Smooth muscle cell (in vitro differentiated cells): ENCODE data around the gene ENOSF1. TPM values are rescaled to one million over a fixed set of nuclear protein-coding genes. Genes with fewer than 3 reads are reported as not detected.

Source experiments
- DNase-seq: peaks from one replicate; lab custom pipeline; 2025; ENCODE audit not compliant: unreplicated experiment; lab: John Stamatoyannopoulos, UW
- H2AFZ ChIP-seq: fragments of 200-600 bp; sonication (generic); 2 replicates; pipeline ENCODE4 v1.6.0; 2016; ENCODE audit warnings: antibody characterized with exemption, low read depth, mild to moderate bottlenecking
- H3F3A ChIP-seq: fragments of 200-600 bp; sonication (generic); 2 replicates; pipeline ENCODE4 v1.6.0; 2017; ENCODE audit warnings: antibody characterized with exemption, low read depth
- H3K27ac ChIP-seq: fragments of 200-600 bp; sonication (generic); 2 replicates; pipeline ENCODE4 v1.5.1; 2016; ENCODE audit warnings: low read depth, mild to moderate bottlenecking
- H3K27me3 ChIP-seq: fragments of 200-600 bp; sonication (generic); 2 replicates; pipeline ENCODE4 v1.6.1; 2016; ENCODE audit warnings: low read depth, mild to moderate bottlenecking
- H3K36me3 ChIP-seq: fragments of 200-600 bp; sonication (generic); 2 replicates; pipeline ENCODE4 v1.5.1; 2016; ENCODE audit warnings: low read depth
- H3K4me1 ChIP-seq: fragments of 200-600 bp; sonication (generic); 2 replicates; pipeline ENCODE4 v1.5.1; 2016; ENCODE audit warnings: low read depth
- H3K4me2 ChIP-seq: fragments of 200-600 bp; sonication (generic); 2 replicates; pipeline ENCODE4 v1.6.0; 2016; ENCODE audit warnings: mild to moderate bottlenecking
- H3K4me3 ChIP-seq: fragments of 200-600 bp; sonication (generic); 2 replicates; pipeline ENCODE4 v1.5.1; 2016; ENCODE audit warnings: mild to moderate bottlenecking
- H3K79me2 ChIP-seq: fragments of 200-600 bp; sonication (generic); 2 replicates; pipeline ENCODE4 v1.6.0; 2016; ENCODE audit warnings: low read depth, mild to moderate bottlenecking
- H3K9ac ChIP-seq: fragments of 200-600 bp; sonication (generic); 2 replicates; pipeline ENCODE4 v1.6.0; 2016; ENCODE audit warnings: low read depth
- H3K9me3 ChIP-seq: fragments of 200-600 bp; sonication (generic); replicated peaks from 2 replicates; pipeline ENCODE4 v1.5.1; 2016; ENCODE audit warnings: low read depth
- H4K20me1 ChIP-seq: fragments of 200-600 bp; sonication (generic); 2 replicates; pipeline ENCODE4 v1.6.0; 2016; ENCODE audit warnings: low read depth
- WGBS: methylation state at CpG from one replicate; pipeline ENCODE4 v1.1.7; 2016; ENCODE audit warnings: low lambda C conversion rate; 5-methylcytosine and 5-hydroxymethylcytosine counted together
- polyA plus RNA-seq: library from polyadenylated mRNA; unstranded; fragments of >200 nt; fragmentation: Nextera tagmentation; extraction: Ambion mirVana; gene quantifications from 2 replicates; pipeline ENCODE4 v1.2.1, GENCODE V29; 2016
- total RNA-seq: library from RNA; depleted of rRNA; stranded (reverse); fragments of >200 nt; gene quantifications from 2 replicates; pipeline ENCODE4 v1.2.3, GENCODE V29; 2014
- TF ChIP-seq, protein P1 (sequence below): fragments of 200-600 bp; sonication (generic); IDR thresholded peaks from 2 replicates; pipeline ENCODE4 v1.5.1; 2017; ENCODE audit warnings: borderline replicate concordance, mild to moderate bottlenecking, antibody characterized with exemption; ENCODE audit not compliant: insufficient read depth, poor library complexity, severe bottlenecking

ENOSF1 gene
- total and polyA plus RNA-seq, 2 experiments from 2014 or later: 6.6 to 12.4 TPM

DNA sequence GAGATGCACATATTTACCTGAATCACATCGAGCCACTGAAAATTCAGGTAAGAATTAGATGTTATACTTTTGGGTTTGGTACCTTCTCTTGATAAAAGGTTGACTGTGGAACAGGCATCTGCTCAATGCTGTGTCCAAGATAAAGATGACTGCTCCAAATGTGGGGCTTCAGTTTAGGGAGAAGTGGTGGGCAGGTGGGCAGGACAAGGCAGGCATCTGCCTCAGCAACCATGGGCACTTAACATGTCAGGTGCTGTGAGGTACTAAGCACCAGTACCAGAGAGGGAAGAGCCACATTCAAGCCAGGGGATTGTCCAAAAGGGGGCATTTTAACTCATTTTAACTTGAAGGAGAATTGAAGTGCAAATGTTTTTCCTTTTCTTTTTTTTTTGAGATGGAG is 41.0 kb downstream of the ENOSF1 start:
- Histone ChIP-seq H3K79me2 (no peaks in the 10 kb centered on the region), H4K20me1 (no peaks in the 10 kb centered on the region), H3K4me1 (no peaks in the 10 kb centered on the region), H3K27me3 (no peaks in the 10 kb centered on the region), H3K9ac (no peak overlapping the region), H3K36me3 (no peaks in the 10 kb centered on the region), H2AFZ (no peak overlapping the region), H3K9me3 (no peaks in the 10 kb centered on the region), H3F3A (no peaks in the 10 kb centered on the region), H3K27ac (no peak overlapping the region), H3K4me3 (no peak overlapping the region), H3K4me2 (no peak overlapping the region)
- DNase-seq: no peak
- TF ChIP-seq, protein P1, sequence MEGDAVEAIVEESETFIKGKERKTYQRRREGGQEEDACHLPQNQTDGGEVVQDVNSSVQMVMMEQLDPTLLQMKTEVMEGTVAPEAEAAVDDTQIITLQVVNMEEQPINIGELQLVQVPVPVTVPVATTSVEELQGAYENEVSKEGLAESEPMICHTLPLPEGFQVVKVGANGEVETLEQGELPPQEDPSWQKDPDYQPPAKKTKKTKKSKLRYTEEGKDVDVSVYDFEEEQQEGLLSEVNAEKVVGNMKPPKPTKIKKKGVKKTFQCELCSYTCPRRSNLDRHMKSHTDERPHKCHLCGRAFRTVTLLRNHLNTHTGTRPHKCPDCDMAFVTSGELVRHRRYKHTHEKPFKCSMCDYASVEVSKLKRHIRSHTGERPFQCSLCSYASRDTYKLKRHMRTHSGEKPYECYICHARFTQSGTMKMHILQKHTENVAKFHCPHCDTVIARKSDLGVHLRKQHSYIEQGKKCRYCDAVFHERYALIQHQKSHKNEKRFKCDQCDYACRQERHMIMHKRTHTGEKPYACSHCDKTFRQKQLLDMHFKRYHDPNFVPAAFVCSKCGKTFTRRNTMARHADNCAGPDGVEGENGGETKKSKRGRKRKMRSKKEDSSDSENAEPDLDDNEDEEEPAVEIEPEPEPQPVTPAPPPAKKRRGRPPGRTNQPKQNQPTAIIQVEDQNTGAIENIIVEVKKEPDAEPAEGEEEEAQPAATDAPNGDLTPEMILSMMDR: no peak
- 100% methylated on average over 1 of the region's 1 CpG for WGBS

DNA sequence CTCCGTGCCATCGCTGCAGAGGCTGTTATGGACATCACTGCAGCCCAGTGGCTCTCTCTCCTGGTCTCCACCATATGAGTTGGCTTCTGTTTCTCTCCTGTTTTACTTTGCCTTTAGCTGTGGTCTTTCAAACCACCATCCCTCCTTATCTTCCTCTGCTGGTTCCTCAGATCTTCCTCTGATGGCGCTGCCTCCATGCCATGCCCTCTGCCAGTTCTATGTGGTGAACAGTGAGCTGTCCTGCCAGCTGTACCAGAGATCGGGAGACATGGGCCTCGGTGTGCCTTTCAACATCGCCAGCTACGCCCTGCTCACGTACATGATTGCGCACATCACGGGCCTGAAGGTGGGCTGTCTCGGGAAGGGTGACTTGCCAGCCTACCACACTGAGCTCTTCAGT is 41.9 kb downstream of the ENOSF1 start:
- Histone ChIP-seq H3K4me2 (no peak overlapping the region), H3K4me1 (no peaks in the 10 kb centered on the region), H3F3A (no peaks in the 10 kb centered on the region), H3K79me2 (no peaks in the 10 kb centered on the region), H3K36me3 (no peaks in the 10 kb centered on the region), H3K4me3 (no peak overlapping the region), H2AFZ (no peak overlapping the region), H3K27ac (no peak overlapping the region), H3K9ac (no peak overlapping the region), H4K20me1 (no peaks in the 10 kb centered on the region), H3K9me3 (no peaks in the 10 kb centered on the region), H3K27me3 (no peaks in the 10 kb centered on the region)
- TF ChIP-seq, protein P1: no peak
- 97% methylated on average over 11 of the region's 11 CpGs for WGBS
- no peak for DNase-seq

DNA sequence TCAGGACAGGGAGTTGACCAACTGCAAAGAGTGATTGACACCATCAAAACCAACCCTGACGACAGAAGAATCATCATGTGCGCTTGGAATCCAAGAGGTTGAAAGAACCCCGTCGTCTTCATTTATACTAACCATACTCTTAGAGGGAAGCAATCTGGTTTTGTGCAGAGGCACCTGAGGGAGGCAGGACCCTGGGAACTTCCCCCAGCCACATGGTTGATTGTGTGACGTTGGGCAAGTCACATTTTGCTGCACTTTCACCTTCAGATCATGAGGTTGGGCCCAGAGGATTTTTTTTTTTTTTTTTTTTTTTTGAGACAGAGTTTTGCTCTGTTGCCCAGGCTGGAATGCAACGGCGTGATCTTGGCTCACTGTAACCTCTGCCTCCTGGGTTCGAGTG is 43.4 kb downstream of the ENOSF1 start:
- no peaks in the 10 kb centered on the region for H4K20me1 ChIP-seq
- no peaks in the 10 kb centered on the region for H3K79me2 ChIP-seq
- DNase-seq: no peak
- no peak overlapping the region for H2AFZ ChIP-seq
- H3K4me3 ChIP-seq: no peak overlapping the region
- no peak overlapping the region for H3K4me2 ChIP-seq
- WGBS: 98% methylated on average over 8 of the region's 8 CpGs
- H3K36me3 ChIP-seq: no peaks in the 10 kb centered on the region
- H3F3A ChIP-seq: no peaks in the 10 kb centered on the region
- H3K27me3 ChIP-seq: no peaks in the 10 kb centered on the region
- H3K27ac ChIP-seq: no peak overlapping the region
- H3K9me3 ChIP-seq: no peaks in the 10 kb centered on the region
- H3K9ac ChIP-seq: no peak overlapping the region
- no peaks in the 10 kb centered on the region for H3K4me1 ChIP-seq
- TF ChIP-seq, protein P1: no peak

DNA sequence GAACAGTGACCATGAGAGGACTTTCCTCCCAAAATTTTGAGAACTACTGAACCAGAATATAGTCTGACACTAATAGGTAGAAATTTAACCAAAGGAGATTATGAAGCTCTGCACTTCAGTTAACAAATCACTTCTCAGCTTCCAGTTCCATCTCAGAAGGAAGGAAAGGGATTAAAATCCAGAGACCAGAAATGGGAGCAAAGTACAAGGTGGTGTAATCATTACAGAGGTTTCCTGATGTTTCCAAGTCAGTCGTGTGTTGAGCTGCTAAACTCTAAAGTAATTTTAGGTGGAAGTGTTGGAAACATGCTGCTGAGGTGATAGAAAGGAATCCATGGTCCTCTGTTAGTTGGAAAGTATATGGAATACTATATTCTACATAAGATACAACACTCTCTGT is 44.2 kb downstream of the ENOSF1 start:
- no peaks in the 10 kb centered on the region for H3K27me3 ChIP-seq
- no peak overlapping the region for H3K4me2 ChIP-seq
- H3K27ac ChIP-seq: no peak overlapping the region
- no peaks in the 10 kb centered on the region for H4K20me1 ChIP-seq
- TF ChIP-seq, protein P1: no peak
- WGBS: 100% methylated on average over 1 of the region's 1 CpG
- no peaks in the 10 kb centered on the region for H3K9me3 ChIP-seq
- DNase-seq: no peak
- no peak overlapping the region for H3K9ac ChIP-seq
- no peak overlapping the region for H2AFZ ChIP-seq
- no peaks in the 10 kb centered on the region for H3K79me2 ChIP-seq
- H3K36me3 ChIP-seq: no peaks in the 10 kb centered on the region
- no peak overlapping the region for H3K4me3 ChIP-seq
- no peaks in the 10 kb centered on the region for H3F3A ChIP-seq
- H3K4me1 ChIP-seq: no peaks in the 10 kb centered on the region
